Measurements from ENCODE around the gene DTWD1. TPM values are rescaled to one million over a fixed set of nuclear protein-coding genes. Genes with fewer than 3 reads are reported as not detected.
"Not testable (repeated sequence)": the region's sequence is repeated elsewhere in the genome, so short reads cannot be mapped to it uniquely, and the experiment has no call there.

DTWD1 gene, protein sequence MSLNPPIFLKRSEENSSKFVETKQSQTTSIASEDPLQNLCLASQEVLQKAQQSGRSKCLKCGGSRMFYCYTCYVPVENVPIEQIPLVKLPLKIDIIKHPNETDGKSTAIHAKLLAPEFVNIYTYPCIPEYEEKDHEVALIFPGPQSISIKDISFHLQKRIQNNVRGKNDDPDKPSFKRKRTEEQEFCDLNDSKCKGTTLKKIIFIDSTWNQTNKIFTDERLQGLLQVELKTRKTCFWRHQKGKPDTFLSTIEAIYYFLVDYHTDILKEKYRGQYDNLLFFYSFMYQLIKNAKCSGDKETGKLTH
- total RNA-seq = 22.0 and 24.0 TPM in 2 replicates

DNA sequence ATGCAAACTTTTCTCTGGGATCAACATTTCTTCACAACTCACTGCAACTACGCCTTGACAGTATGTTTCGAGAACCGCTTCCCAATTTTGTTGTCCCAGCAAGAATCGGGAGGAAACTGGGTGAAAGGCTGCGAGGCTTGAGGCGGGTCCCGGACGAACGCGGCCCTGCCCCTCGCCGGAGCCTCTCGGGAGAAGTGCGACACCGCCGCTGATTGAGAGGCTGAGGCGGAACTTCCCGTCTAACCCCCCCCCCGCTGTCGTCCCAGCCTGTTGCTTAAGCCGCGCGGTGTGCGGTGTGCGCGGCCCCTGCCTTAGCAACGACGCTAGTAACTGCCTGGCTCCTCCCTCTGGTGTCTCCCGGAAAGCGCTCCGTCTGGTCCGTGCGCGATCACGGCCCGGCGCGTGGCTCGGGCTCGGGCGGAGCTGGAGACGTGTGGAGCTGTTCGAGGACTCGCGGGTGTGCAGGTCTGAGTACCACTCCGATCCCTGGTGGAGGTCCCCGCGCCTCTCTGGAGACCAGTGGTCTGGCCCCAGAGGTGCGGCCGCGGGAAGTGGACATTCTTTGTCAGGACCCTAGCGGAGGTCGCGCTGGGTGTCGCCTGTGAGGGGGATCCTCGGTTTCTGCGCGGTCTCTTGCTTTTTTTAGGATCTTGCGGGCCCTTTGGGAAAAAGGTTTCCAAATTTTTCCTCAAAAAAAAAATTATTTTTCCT is at the start of gene DTWD1, which contains the start of gene FAM227B:
Gene DTWD1 (plus strand): TSS at position 391 of the 711 bp plus-strand sequence. CDS start 4,120 bp downstream, outside the sequence.
Gene FAM227B (minus strand): TSS at position 161 of the 711 bp plus-strand sequence. CDS start 5,647 bp downstream, outside the sequence.
- Mint-ChIP-seq H3K4me3 (ENCODE audit: low read depth) (peak within 1 kb of the TSS; percentile 90), H3K9me3 (peaks cover 15% of the 10 kb centered on the region), H3K36me3 (ENCODE audit: low read depth) (peaks cover 25% of the 10 kb centered on the region), H3K27me3 (ENCODE audit: low read depth) (no peaks in the 10 kb centered on the region), H3K27ac (peak within 1 kb of the TSS; percentile 91), H3K4me1 (ENCODE audit: low read depth) (peaks cover 39% of the 10 kb centered on the region)
- peak; percentile 93 for DNase-seq (ENCODE audit: low spot score)
- intact Hi-C loops (cut with micrococcal nuclease) = loop anchor here (2.0 to 5.0 kb wide), 6 partner anchors 334 to 1289 kb away; partner anchors contain the start of genes COPS2, DUT and GABPB1

GRCh38 chr15:49573421-49573820 is 47.4 kb upstream of the DTWD1 start:
- H3K27ac Mint-ChIP-seq = no peak overlapping the region
- peaks cover 18% of the 10 kb centered on the region for H3K9me3 Mint-ChIP-seq
- H3K4me3 Mint-ChIP-seq (ENCODE audit: low read depth) = no peak overlapping the region
- intact Hi-C loops (cut with micrococcal nuclease) = no loop called here
- peaks cover 2% of the 10 kb centered on the region for H3K4me1 Mint-ChIP-seq (ENCODE audit: low read depth)
- H3K36me3 Mint-ChIP-seq (ENCODE audit: low read depth) = no peaks in the 10 kb centered on the region
- peaks cover 2% of the 10 kb centered on the region for H3K27me3 Mint-ChIP-seq (ENCODE audit: low read depth)
- DNase-seq (ENCODE audit: low spot score) = no peak

- no peak overlapping the region for H3K27ac Mint-ChIP-seq
- peaks cover 14% of the 10 kb centered on the region for H3K9me3 Mint-ChIP-seq
- no peak overlapping the region for H3K4me3 Mint-ChIP-seq (ENCODE audit: low read depth)
- H3K27me3 Mint-ChIP-seq (ENCODE audit: low read depth) = no peaks in the 10 kb centered on the region
- H3K4me1 Mint-ChIP-seq (ENCODE audit: low read depth) = peaks cover 2% of the 10 kb centered on the region
- no peak for DNase-seq (ENCODE audit: low spot score)
- H3K36me3 Mint-ChIP-seq (ENCODE audit: low read depth) = no peaks in the 10 kb centered on the region
- intact Hi-C loops (cut with micrococcal nuclease) = no loop called here
Measured at GRCh38 chr15:49589030-49589429, 31.8 kb upstream of the DTWD1 start.

DNA sequence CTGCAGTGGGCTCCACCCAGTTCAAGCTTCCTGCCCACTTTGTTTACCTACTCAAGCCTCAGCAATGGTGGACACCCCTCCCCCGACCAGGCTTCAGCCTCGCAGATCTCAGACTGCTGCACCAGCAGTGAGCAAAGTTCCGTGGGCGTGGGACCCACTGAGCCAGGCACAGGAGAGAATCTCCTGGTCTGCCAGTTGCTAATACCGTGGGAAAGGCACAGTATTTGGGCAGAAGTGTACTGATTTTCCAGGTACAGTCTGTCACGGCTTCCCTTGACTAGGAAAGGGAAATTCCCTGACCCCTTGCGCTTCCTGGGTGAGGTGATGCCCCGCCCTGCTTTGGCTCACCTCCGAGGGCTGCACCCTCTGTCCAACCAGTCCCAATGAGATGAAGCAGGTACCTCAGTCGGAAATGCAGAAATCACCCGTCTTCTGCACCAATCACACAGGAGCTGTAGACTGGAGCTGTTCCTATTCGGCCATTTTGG is 28.0 kb upstream of the DTWD1 start:
- peaks cover 30% of the 10 kb centered on the region for H3K9me3 Mint-ChIP-seq
- H3K4me3 Mint-ChIP-seq (ENCODE audit: low read depth); DNase-seq (ENCODE audit: low spot score); intact Hi-C loops (cut with micrococcal nuclease); H3K36me3 Mint-ChIP-seq (ENCODE audit: low read depth); H3K27me3 Mint-ChIP-seq (ENCODE audit: low read depth); H3K4me1 Mint-ChIP-seq (ENCODE audit: low read depth); H3K27ac Mint-ChIP-seq: not testable (repeated sequence)

DNA sequence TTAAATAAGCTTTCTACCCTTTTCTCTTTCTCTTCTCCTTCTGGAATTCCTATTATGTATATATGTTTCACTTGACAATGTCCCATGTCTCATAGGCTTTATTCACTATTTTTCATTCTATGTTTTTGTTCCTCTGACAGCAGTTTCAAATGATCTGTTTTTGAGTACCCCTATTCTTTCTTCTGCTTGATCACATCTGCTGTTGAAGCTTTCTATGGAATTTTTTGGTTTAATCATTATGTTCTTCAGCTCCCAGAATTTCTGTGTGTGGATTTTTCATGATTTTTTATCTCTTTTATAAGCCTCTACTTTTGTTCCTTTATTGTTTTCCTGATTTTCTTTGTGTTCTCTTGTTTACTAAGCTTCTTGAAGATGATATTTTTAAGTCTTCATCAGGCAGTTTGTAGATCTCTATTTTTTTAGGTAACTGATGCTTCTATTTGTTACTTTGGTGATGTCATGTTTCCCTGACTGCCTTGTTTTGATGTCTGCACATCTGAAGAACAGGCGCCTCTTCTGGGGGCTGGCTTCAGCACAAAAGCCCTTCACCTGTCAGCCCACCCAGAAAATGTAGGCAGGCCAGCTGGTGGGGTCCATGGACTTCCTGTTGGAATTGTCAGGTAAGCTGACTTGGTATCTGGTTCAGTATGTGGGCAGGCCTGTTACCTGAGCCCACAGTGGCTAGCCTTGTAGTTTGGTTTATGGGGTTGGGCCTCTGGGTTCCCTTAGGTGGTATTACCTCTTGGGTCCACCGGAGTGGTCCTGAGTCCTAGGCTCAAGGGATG is 16.0 kb upstream of the DTWD1 start:
- Mint-ChIP-seq H3K9me3 (peaks cover 33% of the 10 kb centered on the region), H3K36me3 (ENCODE audit: low read depth) (peaks cover 3% of the 10 kb centered on the region), H3K27ac (no peak overlapping the region), H3K4me1 (ENCODE audit: low read depth) (no peaks in the 10 kb centered on the region), H3K4me3 (ENCODE audit: low read depth) (no peak overlapping the region), H3K27me3 (ENCODE audit: low read depth) (no peaks in the 10 kb centered on the region)
- intact Hi-C loops (cut with micrococcal nuclease) = no loop called here
- DNase-seq (ENCODE audit: low spot score) = no peak

GRCh38 chr15:49605588-49605987 is 15.3 kb upstream of the DTWD1 start:
- intact Hi-C loops (cut with micrococcal nuclease) = no loop called here
- Mint-ChIP-seq H3K27ac (no peak overlapping the region), H3K36me3 (ENCODE audit: low read depth) (peaks cover 3% of the 10 kb centered on the region), H3K27me3 (ENCODE audit: low read depth) (no peaks in the 10 kb centered on the region), H3K9me3 (peaks cover 29% of the 10 kb centered on the region), H3K4me1 (ENCODE audit: low read depth) (no peaks in the 10 kb centered on the region), H3K4me3 (ENCODE audit: low read depth) (no peak overlapping the region)
- no peak for DNase-seq (ENCODE audit: low spot score)

DNA sequence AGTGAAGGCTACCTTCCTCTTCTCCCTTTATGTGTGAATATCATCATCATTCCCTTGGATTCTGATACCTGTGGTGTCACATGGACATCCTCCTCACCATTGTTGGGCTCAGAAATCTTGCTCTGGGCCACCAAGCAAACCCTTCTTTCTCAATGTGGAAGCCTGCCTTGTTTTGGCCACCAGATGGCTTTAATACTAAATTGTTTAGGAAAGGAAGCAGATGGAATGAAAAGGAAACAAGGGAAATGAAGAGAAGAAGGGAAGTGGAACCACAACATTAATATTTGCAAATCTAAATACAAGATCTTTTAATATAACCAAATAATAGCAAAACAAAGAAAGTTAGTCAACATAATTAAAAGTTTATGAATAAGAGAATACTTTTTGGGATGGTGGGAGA is 14.3 kb upstream of the DTWD1 start:
- Mint-ChIP-seq H3K27ac (no peak overlapping the region), H3K4me3 (ENCODE audit: low read depth) (no peak overlapping the region), H3K27me3 (ENCODE audit: low read depth) (no peaks in the 10 kb centered on the region), H3K9me3 (peaks cover 25% of the 10 kb centered on the region), H3K36me3 (ENCODE audit: low read depth) (peaks cover under 1% of the 10 kb centered on the region), H3K4me1 (ENCODE audit: low read depth) (no peaks in the 10 kb centered on the region)
- DNase-seq (ENCODE audit: low spot score) = no peak
- intact Hi-C loops (cut with micrococcal nuclease) = no loop called here

- H3K27me3 Mint-ChIP-seq (ENCODE audit: low read depth) = no peaks in the 10 kb centered on the region
- H3K27ac Mint-ChIP-seq = no peak overlapping the region
- H3K36me3 Mint-ChIP-seq (ENCODE audit: low read depth) = peaks cover 16% of the 10 kb centered on the region
- peaks cover 19% of the 10 kb centered on the region for H3K9me3 Mint-ChIP-seq
- intact Hi-C loops (cut with micrococcal nuclease) = no loop called here
- DNase-seq (ENCODE audit: low spot score) = no peak
- H3K4me1 Mint-ChIP-seq (ENCODE audit: low read depth) = no peaks in the 10 kb centered on the region
- H3K4me3 Mint-ChIP-seq (ENCODE audit: low read depth) = no peak overlapping the region
Measured at GRCh38 chr15:49610157-49610918, 10.5 kb upstream of the DTWD1 start.

DNA sequence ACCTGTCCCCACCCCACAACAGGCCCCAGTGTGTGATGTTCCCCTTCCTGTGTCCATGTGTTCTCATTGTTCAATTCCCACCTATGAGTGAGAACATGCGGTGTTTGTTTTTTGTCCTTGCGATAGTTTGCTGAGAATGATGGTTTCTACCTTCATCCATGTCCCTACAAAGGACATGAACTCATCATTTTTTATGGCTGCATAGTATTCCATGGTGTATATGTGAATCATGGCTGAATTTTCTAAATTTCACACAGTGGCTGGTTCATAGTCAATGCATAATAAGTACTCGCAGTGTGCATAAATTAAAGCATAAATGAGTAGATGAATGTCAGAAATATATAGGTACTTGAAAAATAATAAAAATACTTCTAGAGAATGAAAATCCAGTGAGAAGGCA is 8.6 kb upstream of the DTWD1 start:
- intact Hi-C loops (cut with micrococcal nuclease); H3K4me1 Mint-ChIP-seq (ENCODE audit: low read depth); DNase-seq (ENCODE audit: low spot score): not testable (repeated sequence)

DNA sequence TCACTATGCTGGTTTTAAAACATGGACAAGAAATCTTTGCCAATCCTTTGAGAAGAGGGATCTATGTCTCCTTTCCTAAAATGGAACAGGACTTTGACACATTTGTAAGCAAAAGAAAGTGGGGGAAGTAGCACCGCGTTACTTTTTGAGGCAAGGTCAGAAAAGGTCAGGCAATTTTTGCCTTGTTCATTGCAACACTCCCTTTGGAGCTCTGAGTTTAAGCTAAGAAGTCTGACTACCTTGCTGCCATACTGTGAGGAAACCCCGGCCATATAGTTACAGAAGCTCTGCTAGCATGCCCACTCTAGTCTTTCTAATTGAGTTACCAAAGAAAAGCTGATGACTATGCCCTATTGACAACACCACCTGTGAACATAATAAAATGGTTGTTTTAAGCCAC is 1.6 kb upstream of the DTWD1 start:
- intact Hi-C loops (cut with micrococcal nuclease) = no loop called here
- H3K36me3 Mint-ChIP-seq (ENCODE audit: low read depth) = peaks cover 28% of the 10 kb centered on the region
- no peak overlapping the region for H3K4me3 Mint-ChIP-seq (ENCODE audit: low read depth)
- H3K9me3 Mint-ChIP-seq = peaks cover 19% of the 10 kb centered on the region
- H3K27me3 Mint-ChIP-seq (ENCODE audit: low read depth) = no peaks in the 10 kb centered on the region
- DNase-seq (ENCODE audit: low spot score) = no peak
- peaks cover 39% of the 10 kb centered on the region for H3K4me1 Mint-ChIP-seq (ENCODE audit: low read depth)
- no peak overlapping the region for H3K27ac Mint-ChIP-seq

More for the DNA sequence above, 8.6 kb upstream of the DTWD1 start:
- H3K36me3 Mint-ChIP-seq (ENCODE audit: low read depth) = peaks cover 19% of the 10 kb centered on the region
- not testable (repeated sequence) for H3K27me3 Mint-ChIP-seq (ENCODE audit: low read depth); H3K27ac Mint-ChIP-seq; H3K4me3 Mint-ChIP-seq (ENCODE audit: low read depth)
- peaks cover 30% of the 10 kb centered on the region for H3K9me3 Mint-ChIP-seq

DNA sequence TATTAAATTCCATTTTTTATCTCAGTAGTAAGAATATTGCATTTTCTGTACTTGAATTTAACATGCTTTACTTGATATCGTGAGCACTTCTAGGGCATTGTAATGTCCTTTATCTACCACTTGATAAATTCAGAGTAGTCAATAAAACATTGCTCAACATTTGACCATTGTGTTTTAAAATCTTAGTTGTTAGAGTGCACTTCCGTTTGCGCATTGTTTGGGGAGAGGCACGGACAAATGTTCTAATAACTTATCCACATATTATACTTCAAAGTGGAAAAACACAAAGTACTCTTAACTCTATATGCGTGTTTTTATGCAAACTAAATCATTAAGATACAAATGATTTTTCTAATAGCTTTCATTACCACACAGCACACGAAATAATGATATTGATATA is 649 bp upstream of the DTWD1 start:
- DNase-seq (ENCODE audit: low spot score) = no peak
- Mint-ChIP-seq H3K4me1 (ENCODE audit: low read depth) (peaks cover 39% of the 10 kb centered on the region), H3K4me3 (ENCODE audit: low read depth) (peak overlapping the region; percentile 90), H3K9me3 (peaks cover 16% of the 10 kb centered on the region), H3K36me3 (ENCODE audit: low read depth) (peaks cover 25% of the 10 kb centered on the region), H3K27ac (peak overlapping the region; percentile 91), H3K27me3 (ENCODE audit: low read depth) (no peaks in the 10 kb centered on the region)
- intact Hi-C loops (cut with micrococcal nuclease) = loop anchor here (2.0 to 5.0 kb wide), 6 partner anchors 333 to 1288 kb away; partner anchors contain the start of genes COPS2, DUT and GABPB1

- Mint-ChIP-seq H3K27ac (peak overlapping the region; percentile 91), H3K4me1 (ENCODE audit: low read depth) (peaks cover 39% of the 10 kb centered on the region), H3K36me3 (ENCODE audit: low read depth) (peaks cover 30% of the 10 kb centered on the region), H3K27me3 (ENCODE audit: low read depth) (no peaks in the 10 kb centered on the region), H3K4me3 (ENCODE audit: low read depth) (peak overlapping the region; percentile 90), H3K9me3 (peaks cover 10% of the 10 kb centered on the region)
- no peak for DNase-seq (ENCODE audit: low spot score)
- intact Hi-C loops (cut with micrococcal nuclease) = loop anchor here (2.0 to 5.0 kb wide), 6 partner anchors 334 to 1289 kb away; partner anchors contain the start of genes COPS2, DUT and GABPB1
Measured at GRCh38 chr15:49621401-49621811, 558 bp downstream of the DTWD1 start.
